HepG2 (cell line): ENCODE data around the gene CYTH2. TPM values are rescaled to one million over a fixed set of nuclear protein-coding genes. Genes with fewer than 3 reads are reported as not detected.

Experiments
- ATAC-seq: fragments of 200-7000 bp; cut with Tn5 transposase; 3 replicates; pipeline ENCODE4 v1.9.1; 2020; ENCODE audit warnings: mild to moderate bottlenecking, moderate library complexity
- BruUV-seq: library from RNA; stranded (reverse); fragments of 400-500 nt; replicated peaks from 2 replicates; lab custom pipeline; 2021; lab: Mats Ljungman, UMichigan
- CTCF ChIA-PET: fragments of 300-600 bp; formaldehyde crosslinking; extraction: SDS; loops from one replicate; lab custom pipeline; 2021; ENCODE audit warnings: low total read pairs, inconsistent platforms, low intra/inter-chr PET ratio; lab: Yijun Ruan, JAX
- POLR2A ChIA-PET: fragments of 350-600 bp; sonication (Branson Sonifier 250); formaldehyde crosslinking; loops from one replicate; lab custom pipeline; 2020; ENCODE audit warnings: antibody characterized with exemption, inconsistent platforms; lab: Yijun Ruan, JAX
- DNase-seq: peaks from one replicate; pipeline ENCODE4 v3.0.0-alpha.2; 2015; ENCODE audit warnings: low spot score
- FAIRE-seq: peaks from 3 replicates; lab custom pipeline; 2011; peaks lifted over from hg19 to GRCh38; lab: Jason Lieb, UNC
- H2AFZ ChIP-seq: one replicate; pipeline ENCODE4 v1.6.1; 2011; ENCODE audit warnings: low read length, inconsistent platforms
- H3K27ac ChIP-seq: fragments of 300-600 bp; 3 replicates; pipeline ENCODE4 v1.8.0; 2011; ENCODE audit warnings: mixed run types, mild to moderate bottlenecking, mixed read lengths, low read length, inconsistent platforms; ENCODE audit not compliant: insufficient read depth; ENCODE audit errors: extremely low read length
- H3K27me3 ChIP-seq, 2 experiments: fragments of 200-600 bp in 1 of 2; 2 replicates in 1 of 2; 3 replicates in 1 of 2; pipeline versions ENCODE4 v1.6.0 to v1.8.0; 2011; ENCODE audit warnings: low read length in 2 of 2, mild to moderate bottlenecking in 2 of 2, moderate library complexity in 2 of 2, inconsistent platforms in 1 of 2; ENCODE audit not compliant: insufficient read depth in 2 of 2, control insufficient read depth in 1 of 2
- H3K36me3 ChIP-seq, 2 experiments: fragments of 200-600 bp in 1 of 2; replicated peaks in 1 of 2; 2 replicates in 1 of 2; 3 replicates in 1 of 2; pipeline versions ENCODE4 v1.5.1 to v1.8.0; 2011; ENCODE audit warnings: low read length in 2 of 2, inconsistent platforms in 1 of 2; ENCODE audit not compliant: insufficient read depth in 2 of 2, control insufficient read depth in 1 of 2
- H3K4me1 ChIP-seq: 2 replicates; pipeline ENCODE4 v1.5.1; 2012; ENCODE audit warnings: low read length, inconsistent platforms; ENCODE audit not compliant: insufficient read depth
- H3K4me2 ChIP-seq: 2 replicates; pipeline ENCODE4 v1.6.0; 2011; ENCODE audit warnings: low read depth, low read length, inconsistent platforms
- H3K4me3 ChIP-seq, 3 experiments: fragments of 200-600 bp in 1 of 3; sonication (generic), shearing (Covaris generic) in 1 of 3; replicated peaks in 1 of 3; 2 replicates each; pipeline ENCODE4 v1.5.1; 2011 to 2016; ENCODE audit warnings: low read length in 3 of 3, inconsistent platforms in 2 of 3, low read depth in 2 of 3, mild to moderate bottlenecking in 2 of 3, control low read depth in 1 of 3, mixed read lengths in 1 of 3; ENCODE audit not compliant: insufficient read depth in 1 of 3
- H3K79me2 ChIP-seq: one replicate; pipeline ENCODE4 v1.6.1; 2011; ENCODE audit warnings: low read length, inconsistent platforms; ENCODE audit not compliant: insufficient read depth
- H3K9ac ChIP-seq: 2 replicates; pipeline ENCODE4 v1.6.0; 2011; ENCODE audit warnings: mild to moderate bottlenecking, low read depth, low read length, inconsistent platforms; ENCODE audit not compliant: insufficient read depth
- H3K9me3 ChIP-seq: 2 replicates; pipeline ENCODE4 v1.5.1; 2012; ENCODE audit warnings: mild to moderate bottlenecking, low read length
- H4K20me1 ChIP-seq: 2 replicates; pipeline ENCODE4 v1.6.0; 2011; ENCODE audit warnings: inconsistent platforms, mild to moderate bottlenecking, low read length, moderate library complexity; ENCODE audit not compliant: insufficient read depth
- FOXO1 ChIP-seq: sonication (generic); formaldehyde crosslinking; IDR thresholded peaks from 2 replicates; pipeline ENCODE4 v1.4.0; 2020; ENCODE audit warnings: missing genetic modification reagents
- JUND ChIP-seq: sonication (generic); formaldehyde crosslinking; IDR thresholded peaks from 2 replicates; pipeline ENCODE4 v1.8.0; 2022; ENCODE audit warnings: mild to moderate bottlenecking, missing genetic modification reagents
- KLF13 ChIP-seq: sonication (generic); formaldehyde crosslinking; IDR thresholded peaks from 2 replicates; pipeline ENCODE4 v1.4.0; 2020; ENCODE audit warnings: mild to moderate bottlenecking, missing genetic modification reagents
- MED8 ChIP-seq: sonication (generic); formaldehyde crosslinking; IDR thresholded peaks from 2 replicates; pipeline ENCODE4 v1.8.1; 2023; ENCODE audit warnings: mild to moderate bottlenecking, missing genetic modification reagents; ENCODE audit not compliant: insufficient replicate concordance
- MEIS2 ChIP-seq: sonication (generic); formaldehyde crosslinking; IDR thresholded peaks from 2 replicates; pipeline ENCODE4 v1.9.0; 2021; ENCODE audit warnings: mild to moderate bottlenecking, missing genetic modification reagents
- MIER2 ChIP-seq: IDR thresholded peaks from 2 replicates; pipeline ENCODE4 v1.6.1; 2016; ENCODE audit warnings: missing biosample characterization, missing genetic modification reagents
- ZEB1 ChIP-seq: IDR thresholded peaks from 2 replicates; pipeline ENCODE4 v1.6.1; 2012; ENCODE audit warnings: mild to moderate bottlenecking, low read depth, inconsistent platforms; ENCODE audit not compliant: insufficient replicate concordance
- ZNF12 ChIP-seq: sonication (generic); formaldehyde crosslinking; IDR thresholded peaks from 2 replicates; pipeline ENCODE4 v1.5.0; 2020; ENCODE audit warnings: missing genetic modification reagents
- ZNF3 ChIP-seq: IDR thresholded peaks from 2 replicates; pipeline ENCODE4 v1.7.0; 2017; ENCODE audit warnings: inconsistent platforms
- ZNF572 ChIP-seq: sonication (generic); formaldehyde crosslinking; IDR thresholded peaks from 2 replicates; pipeline ENCODE4 v1.5.1; 2020; ENCODE audit warnings: mild to moderate bottlenecking, missing genetic modification reagents
- WGBS: methylation state at CpG from one replicate; pipeline ENCODE4 v1.1.6; 2017; ENCODE audit warnings: low lambda C conversion rate; 5-methylcytosine and 5-hydroxymethylcytosine counted together
- in situ Hi-C: cut with HindIII; loops from 2 replicates; pipeline ENCODE4 v1.10.0; 2017; ENCODE audit warnings: low pct_unique_long_range_greater_than_20kb; ENCODE audit not compliant: extremely low pct_ligation_motif_present
- intact Hi-C: fragments of 100-400 bp; cut with micrococcal nuclease; formaldehyde crosslinking; loops from one replicate; pipeline ENCODE4 v1.10.0; 2022; ENCODE audit not compliant: unreplicated experiment
- polyA plus RNA-seq, 8 experiments: library from polyadenylated mRNA; depleted of rRNA in 3 of 8; stranded (reverse) in 7 of 8; unstranded in 1 of 8; fragments of >200 nt; fragmentation: Illumina TruSeq in 4 of 8; extraction: Trizol in 4 of 8; gene quantifications; 2 replicates each; pipeline versions ENCODE4 v1.2.1 to v1.2.3, GENCODE V29; 2011 to 2016; ENCODE audit warnings: low read depth in 4 of 8, missing spikeins in 1 of 8, mixed read lengths in 1 of 8; ENCODE audit not compliant: insufficient read depth in 1 of 8
- total RNA-seq, 5 experiments: library from RNA; depleted of rRNA; stranded (reverse); fragments of >200 nt; fragmentation: Illumina TruSeq; extraction: Trizol; gene quantifications; 2 replicates each; pipeline ENCODE4 v1.2.3, GENCODE V29; 2016; ENCODE audit warnings: low read depth in 1 of 5
- TF ChIP-seq, protein P1 (sequence below): sonication (generic); formaldehyde crosslinking; conservative IDR thresholded peaks from 2 replicates; pipeline ENCODE4 v1.8.1; 2023; ENCODE audit warnings: missing genetic modification reagents
- TF ChIP-seq, protein P2 (sequence below): IDR thresholded peaks from 2 replicates; pipeline ENCODE4 v1.6.1; 2016; ENCODE audit warnings: low read depth, borderline replicate concordance
- TF ChIP-seq, protein P3 (sequence below): IDR thresholded peaks from 2 replicates; pipeline ENCODE4 v1.4.0; 2020; ENCODE audit warnings: mild to moderate bottlenecking, missing genetic modification reagents
- TF ChIP-seq, protein P4 (sequence below): sonication (generic); formaldehyde crosslinking; conservative IDR thresholded peaks from 2 replicates; pipeline ENCODE4 v1.4.0; 2020; ENCODE audit warnings: missing genetic modification reagents
- TF ChIP-seq, protein P5 (sequence below): IDR thresholded peaks from 2 replicates; pipeline ENCODE4 v1.6.1; 2018; ENCODE audit warnings: missing genetic modification reagents, mild to moderate bottlenecking, missing compliant biosample characterization
- TF ChIP-seq, protein P6 (sequence below): sonication (generic); formaldehyde crosslinking; IDR thresholded peaks from 2 replicates; pipeline ENCODE4 v1.4.0; 2020; ENCODE audit warnings: mild to moderate bottlenecking, low read depth, missing genetic modification reagents

The CYTH2 gene
- total and polyA plus RNA-seq, 2 of the 13 experiments (the other 11 are each of a cell fraction or from before 2014, with no cell fraction given): 16.5 to 39.3 TPM

DNA sequence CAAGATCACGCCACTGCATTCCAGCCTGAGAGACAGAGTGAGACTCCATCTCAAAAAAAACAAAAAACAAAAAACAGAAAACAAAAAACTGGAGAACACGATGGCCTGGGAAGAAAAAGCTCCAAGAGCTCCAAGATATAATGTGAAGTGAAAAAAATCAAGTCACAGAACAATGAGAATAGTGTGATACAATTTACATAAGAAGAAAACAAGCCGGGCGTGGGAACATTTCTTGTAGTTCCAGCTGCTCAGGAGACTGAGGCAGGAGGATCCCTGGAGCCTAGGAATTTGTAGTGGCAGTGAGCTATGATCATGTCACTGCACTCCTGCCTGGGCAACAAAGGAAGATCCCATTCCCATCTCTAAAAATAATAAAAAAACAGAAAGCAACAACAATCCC lies 51.0 kb downstream of the CYTH2 start:
- ATAC-seq (no peak), FAIRE-seq (no peak), DNase-seq (no peak)
- Histone ChIP-seq H3K27ac (no peak overlapping the region), H3K79me2 (no peaks in the 10 kb centered on the region), H4K20me1 (no peaks in the 10 kb centered on the region), H3K4me2 (no peak overlapping the region), H3K4me1 (peaks cover 12% of the 10 kb centered on the region), H3K9me3 (peaks cover 8% of the 10 kb centered on the region), H3K27me3 (no peaks in the 10 kb centered on the region), H3K4me3 (no peak overlapping the region), H3K9ac (no peak overlapping the region), H3K36me3 (no peaks in the 10 kb centered on the region), H2AFZ (no peak overlapping the region)
- CTCF ChIA-PET: no interaction called here
- intact Hi-C loops: no loop called here
- in situ Hi-C loops: no loop called here
- BruUV-seq: no TSS peak
- 50% methylated on average over 4 of the region's 4 CpGs for WGBS
- POLR2A ChIA-PET: no interaction called here
- no peak for TF ChIP-seq FOXO1 (CRISPR knock-in tag)
- no peak for TF ChIP-seq ZNF3
- TF ChIP-seq MEIS2 (CRISPR knock-in tag): no peak
- no peak for TF ChIP-seq MED8
- TF ChIP-seq, protein P1, sequence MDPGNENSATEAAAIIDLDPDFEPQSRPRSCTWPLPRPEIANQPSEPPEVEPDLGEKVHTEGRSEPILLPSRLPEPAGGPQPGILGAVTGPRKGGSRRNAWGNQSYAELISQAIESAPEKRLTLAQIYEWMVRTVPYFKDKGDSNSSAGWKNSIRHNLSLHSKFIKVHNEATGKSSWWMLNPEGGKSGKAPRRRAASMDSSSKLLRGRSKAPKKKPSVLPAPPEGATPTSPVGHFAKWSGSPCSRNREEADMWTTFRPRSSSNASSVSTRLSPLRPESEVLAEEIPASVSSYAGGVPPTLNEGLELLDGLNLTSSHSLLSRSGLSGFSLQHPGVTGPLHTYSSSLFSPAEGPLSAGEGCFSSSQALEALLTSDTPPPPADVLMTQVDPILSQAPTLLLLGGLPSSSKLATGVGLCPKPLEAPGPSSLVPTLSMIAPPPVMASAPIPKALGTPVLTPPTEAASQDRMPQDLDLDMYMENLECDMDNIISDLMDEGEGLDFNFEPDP: no peak
- TF ChIP-seq, protein P2, sequence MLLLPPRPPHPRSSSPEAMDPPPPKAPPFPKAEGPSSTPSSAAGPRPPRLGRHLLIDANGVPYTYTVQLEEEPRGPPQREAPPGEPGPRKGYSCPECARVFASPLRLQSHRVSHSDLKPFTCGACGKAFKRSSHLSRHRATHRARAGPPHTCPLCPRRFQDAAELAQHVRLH (CRISPR knock-in tag): no peak
- TF ChIP-seq, protein P3, sequence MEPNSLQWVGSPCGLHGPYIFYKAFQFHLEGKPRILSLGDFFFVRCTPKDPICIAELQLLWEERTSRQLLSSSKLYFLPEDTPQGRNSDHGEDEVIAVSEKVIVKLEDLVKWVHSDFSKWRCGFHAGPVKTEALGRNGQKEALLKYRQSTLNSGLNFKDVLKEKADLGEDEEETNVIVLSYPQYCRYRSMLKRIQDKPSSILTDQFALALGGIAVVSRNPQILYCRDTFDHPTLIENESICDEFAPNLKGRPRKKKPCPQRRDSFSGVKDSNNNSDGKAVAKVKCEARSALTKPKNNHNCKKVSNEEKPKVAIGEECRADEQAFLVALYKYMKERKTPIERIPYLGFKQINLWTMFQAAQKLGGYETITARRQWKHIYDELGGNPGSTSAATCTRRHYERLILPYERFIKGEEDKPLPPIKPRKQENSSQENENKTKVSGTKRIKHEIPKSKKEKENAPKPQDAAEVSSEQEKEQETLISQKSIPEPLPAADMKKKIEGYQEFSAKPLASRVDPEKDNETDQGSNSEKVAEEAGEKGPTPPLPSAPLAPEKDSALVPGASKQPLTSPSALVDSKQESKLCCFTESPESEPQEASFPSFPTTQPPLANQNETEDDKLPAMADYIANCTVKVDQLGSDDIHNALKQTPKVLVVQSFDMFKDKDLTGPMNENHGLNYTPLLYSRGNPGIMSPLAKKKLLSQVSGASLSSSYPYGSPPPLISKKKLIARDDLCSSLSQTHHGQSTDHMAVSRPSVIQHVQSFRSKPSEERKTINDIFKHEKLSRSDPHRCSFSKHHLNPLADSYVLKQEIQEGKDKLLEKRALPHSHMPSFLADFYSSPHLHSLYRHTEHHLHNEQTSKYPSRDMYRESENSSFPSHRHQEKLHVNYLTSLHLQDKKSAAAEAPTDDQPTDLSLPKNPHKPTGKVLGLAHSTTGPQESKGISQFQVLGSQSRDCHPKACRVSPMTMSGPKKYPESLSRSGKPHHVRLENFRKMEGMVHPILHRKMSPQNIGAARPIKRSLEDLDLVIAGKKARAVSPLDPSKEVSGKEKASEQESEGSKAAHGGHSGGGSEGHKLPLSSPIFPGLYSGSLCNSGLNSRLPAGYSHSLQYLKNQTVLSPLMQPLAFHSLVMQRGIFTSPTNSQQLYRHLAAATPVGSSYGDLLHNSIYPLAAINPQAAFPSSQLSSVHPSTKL (CRISPR knock-in tag): no peak
- TF ChIP-seq, protein P4, sequence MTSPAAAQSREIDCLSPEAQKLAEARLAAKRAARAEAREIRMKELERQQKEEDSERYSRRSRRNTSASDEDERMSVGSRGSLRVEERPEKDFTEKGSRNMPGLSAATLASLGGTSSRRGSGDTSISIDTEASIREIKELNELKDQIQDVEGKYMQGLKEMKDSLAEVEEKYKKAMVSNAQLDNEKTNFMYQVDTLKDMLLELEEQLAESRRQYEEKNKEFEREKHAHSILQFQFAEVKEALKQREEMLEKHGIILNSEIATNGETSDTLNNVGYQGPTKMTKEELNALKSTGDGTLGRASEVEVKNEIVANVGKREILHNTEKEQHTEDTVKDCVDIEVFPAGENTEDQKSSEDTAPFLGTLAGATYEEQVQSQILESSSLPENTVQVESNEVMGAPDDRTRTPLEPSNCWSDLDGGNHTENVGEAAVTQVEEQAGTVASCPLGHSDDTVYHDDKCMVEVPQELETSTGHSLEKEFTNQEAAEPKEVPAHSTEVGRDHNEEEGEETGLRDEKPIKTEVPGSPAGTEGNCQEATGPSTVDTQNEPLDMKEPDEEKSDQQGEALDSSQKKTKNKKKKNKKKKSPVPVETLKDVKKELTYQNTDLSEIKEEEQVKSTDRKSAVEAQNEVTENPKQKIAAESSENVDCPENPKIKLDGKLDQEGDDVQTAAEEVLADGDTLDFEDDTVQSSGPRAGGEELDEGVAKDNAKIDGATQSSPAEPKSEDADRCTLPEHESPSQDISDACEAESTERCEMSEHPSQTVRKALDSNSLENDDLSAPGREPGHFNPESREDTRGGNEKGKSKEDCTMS (CRISPR knock-in tag): no peak
- TF ChIP-seq, protein P5, sequence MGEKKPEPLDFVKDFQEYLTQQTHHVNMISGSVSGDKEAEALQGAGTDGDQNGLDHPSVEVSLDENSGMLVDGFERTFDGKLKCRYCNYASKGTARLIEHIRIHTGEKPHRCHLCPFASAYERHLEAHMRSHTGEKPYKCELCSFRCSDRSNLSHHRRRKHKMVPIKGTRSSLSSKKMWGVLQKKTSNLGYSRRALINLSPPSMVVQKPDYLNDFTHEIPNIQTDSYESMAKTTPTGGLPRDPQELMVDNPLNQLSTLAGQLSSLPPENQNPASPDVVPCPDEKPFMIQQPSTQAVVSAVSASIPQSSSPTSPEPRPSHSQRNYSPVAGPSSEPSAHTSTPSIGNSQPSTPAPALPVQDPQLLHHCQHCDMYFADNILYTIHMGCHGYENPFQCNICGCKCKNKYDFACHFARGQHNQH (CRISPR knock-in tag): no peak
- TF ChIP-seq MIER2: no peak
- no peak for TF ChIP-seq ZNF572 (CRISPR knock-in tag)
- no peak for TF ChIP-seq ZNF12
- TF ChIP-seq JUND (CRISPR knock-in tag): no peak
- TF ChIP-seq KLF13 (CRISPR knock-in tag): no peak
- no peak for TF ChIP-seq ZEB1
- TF ChIP-seq, protein P6, sequence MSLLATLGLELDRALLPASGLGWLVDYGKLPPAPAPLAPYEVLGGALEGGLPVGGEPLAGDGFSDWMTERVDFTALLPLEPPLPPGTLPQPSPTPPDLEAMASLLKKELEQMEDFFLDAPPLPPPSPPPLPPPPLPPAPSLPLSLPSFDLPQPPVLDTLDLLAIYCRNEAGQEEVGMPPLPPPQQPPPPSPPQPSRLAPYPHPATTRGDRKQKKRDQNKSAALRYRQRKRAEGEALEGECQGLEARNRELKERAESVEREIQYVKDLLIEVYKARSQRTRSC (CRISPR knock-in tag): no peak
